HG03342 (cell line): ENCODE measurements around the gene GJA3.

Experiments
- ATAC-seq: cut with Tn5 transposase; IDR thresholded peaks from one replicate; pipeline ENCODE4 v1.9.1; 2021; ENCODE audit warnings: mild to moderate bottlenecking, moderate library complexity; ENCODE audit not compliant: unreplicated experiment

The GJA3 gene

GRCh38 chr13:20130652-20131051 is 30.2 kb downstream of the GJA3 start:
- no peak for ATAC-seq

GRCh38 chr13:20130012-20130411 is 30.8 kb downstream of the GJA3 start:
- ATAC-seq: no peak

- ATAC-seq: no peak
These were observed 31.8 kb downstream of the GJA3 start for GRCh38 chr13:20129076-20129475.

DNA sequence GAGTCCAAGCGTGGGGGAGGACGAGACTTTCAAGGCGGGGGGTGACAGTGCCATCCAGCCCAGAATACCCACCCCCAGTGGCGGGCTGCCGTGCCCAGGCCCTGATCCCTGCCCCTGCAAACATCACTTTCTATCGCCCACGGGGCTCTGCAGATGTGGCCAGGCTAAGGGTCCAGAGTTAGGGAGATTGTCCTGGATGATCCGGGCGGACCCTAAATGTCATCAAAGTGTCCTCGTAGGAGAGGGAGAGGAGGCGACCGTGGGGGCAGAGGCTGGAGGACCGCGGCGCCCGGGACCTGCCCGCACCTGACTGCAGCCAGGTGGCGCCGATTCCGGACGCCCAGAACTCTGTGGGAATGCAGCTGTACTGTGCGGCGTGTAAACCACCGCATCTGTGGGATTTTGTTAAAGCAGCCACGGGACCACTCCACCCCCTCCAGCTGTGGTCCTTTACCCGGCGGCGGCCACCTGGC is 32.4 kb downstream of the GJA3 start:
- no peak for ATAC-seq

- ATAC-seq: peak; percentile 51
These were observed 33.0 kb downstream of the GJA3 start for GRCh38 chr13:20127562-20128458.

GRCh38 chr13:20127262-20127561 is 33.6 kb downstream of the GJA3 start:
- ATAC-seq: no peak

GRCh38 chr13:20126541-20127261 is 34.2 kb downstream of the GJA3 start:
- ATAC-seq: no peak

DNA sequence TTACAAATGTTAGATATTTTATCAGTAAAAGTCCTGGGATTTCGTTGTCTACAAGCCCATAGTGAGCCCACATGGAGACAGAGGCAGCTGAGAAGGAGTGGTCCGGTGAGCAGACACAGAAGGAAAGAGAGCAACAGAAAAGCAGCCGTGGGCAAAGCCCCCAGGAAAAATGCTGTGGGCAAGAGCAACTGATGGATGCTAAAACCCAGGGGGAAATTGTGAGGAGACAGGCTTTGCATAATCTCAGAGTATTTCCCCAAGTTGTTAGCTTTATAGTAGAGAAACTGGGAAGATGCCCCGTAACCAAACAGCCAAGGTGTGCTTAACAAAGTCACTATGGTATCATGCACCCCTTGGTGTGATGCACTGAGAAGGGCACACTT is 35.1 kb downstream of the GJA3 start:
- ATAC-seq: no peak

GRCh38 chr13:20125129-20125782 is 35.6 kb downstream of the GJA3 start:
- no peak for ATAC-seq

DNA sequence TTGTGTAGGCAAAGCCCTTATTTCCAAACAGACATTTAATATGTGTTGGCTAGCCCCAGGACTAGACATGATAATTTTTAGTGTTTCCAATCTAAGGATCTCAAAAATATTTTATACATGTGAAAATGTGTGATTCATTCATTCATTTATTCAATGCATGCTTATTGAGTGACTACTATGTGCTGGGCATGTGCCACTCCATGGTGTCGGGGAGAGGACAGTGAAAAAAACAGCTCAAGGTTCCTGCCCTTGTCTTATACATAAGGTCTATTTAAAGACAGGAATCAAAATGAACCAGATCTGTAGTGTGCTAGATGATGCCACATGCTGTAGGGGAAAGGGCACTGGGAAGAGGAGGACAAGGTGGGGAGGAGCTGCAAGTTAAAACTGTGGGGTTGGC is 36.5 kb downstream of the GJA3 start:
- ATAC-seq: no peak

- ATAC-seq: no peak
These were observed 39.7 kb downstream of the GJA3 start for GRCh38 chr13:20121159-20121525.

GRCh38 chr13:20119960-20120359 is 40.9 kb downstream of the GJA3 start:
- no peak for ATAC-seq

DNA sequence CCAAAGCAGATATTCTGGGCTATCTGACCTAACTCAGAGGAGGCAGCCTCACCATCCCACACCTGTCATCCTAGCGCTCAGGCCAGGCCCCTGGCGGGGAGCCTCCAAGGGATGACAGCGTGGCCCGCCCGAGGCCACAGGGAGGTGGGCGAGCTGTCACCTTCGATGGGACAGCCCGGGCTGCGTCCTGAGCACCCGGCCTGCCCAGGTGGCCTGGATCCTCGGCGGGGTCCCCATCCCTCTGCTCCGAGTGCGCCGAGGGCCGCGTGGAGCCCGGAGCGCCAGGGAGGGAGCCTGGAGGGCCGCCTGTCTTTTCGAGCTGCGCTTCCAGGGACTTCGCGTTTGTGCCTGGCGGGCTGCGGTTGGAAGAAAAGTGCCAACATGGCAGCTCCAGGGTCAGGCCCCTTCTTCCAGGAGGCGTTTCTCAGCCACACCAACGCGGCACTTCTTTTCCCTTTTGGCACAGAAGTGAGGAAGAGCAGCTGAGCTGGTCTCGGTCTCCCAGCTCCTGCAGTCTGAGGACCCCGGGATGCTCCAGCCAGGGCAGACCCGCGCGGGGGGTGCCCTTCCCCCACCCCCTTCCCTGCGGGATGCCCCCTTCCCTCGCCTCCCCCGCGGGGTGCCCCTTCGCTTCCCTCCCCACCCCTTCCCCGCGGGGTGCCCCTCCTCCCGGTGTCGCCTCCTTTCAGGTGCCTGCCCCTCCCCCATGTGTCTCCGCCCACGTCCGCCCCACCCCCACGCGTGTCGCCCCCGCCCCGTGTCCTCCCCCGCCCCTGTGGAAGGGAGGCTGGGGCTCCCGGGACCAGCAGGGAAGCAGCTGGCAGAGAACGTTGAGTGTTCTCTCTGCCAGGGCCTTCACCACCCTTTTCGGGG is 42.3 kb downstream of the GJA3 start:
- ATAC-seq: peak; percentile 30

DNA sequence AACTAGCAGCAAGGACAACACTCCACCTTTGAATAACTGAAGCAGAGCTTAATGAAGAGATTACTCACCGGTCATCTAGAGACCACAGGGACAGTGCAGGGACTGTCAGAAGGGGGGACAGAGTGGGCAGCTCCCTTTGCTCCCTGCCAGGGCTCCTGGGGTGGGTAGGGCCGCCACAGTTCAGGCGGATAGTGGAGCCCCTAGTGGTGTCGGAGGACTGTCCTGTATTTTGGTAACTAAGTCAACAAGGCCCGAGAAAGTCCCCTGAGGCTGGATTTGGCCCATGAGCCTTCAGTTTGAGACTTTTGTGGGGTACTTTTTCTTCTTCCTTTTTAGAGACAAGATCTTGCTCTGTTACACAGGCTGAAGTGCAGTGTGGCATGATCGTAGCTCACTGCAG is 44.6 kb downstream of the GJA3 start:
- ATAC-seq: no peak

DNA sequence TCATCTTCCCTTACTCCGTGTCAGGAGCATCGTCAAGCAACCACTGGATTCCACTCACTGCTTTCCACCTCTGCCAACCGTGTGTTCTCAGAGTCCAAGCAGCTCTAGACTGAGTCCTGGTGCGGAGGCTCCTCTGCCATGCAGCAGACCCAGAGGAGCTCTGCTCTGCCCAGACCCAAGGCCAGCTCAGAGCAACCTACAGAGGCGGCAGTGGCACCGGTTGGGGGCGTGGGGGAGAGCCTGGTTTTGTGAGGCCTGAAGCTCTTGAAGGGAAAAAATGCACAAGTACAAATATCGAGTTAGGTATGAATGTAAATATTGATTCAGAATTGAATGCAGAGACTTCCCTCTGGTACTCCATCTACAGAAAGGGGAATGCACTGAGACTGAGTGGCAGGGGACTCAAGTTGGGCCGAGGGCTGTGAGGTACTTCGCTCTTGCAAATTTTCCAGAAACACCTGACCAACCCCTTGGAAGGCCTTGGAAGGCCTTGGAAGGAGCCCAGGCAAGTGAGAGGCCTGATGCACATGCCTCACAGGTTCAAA is 46.7 kb downstream of the GJA3 start:
- no peak for ATAC-seq

DNA sequence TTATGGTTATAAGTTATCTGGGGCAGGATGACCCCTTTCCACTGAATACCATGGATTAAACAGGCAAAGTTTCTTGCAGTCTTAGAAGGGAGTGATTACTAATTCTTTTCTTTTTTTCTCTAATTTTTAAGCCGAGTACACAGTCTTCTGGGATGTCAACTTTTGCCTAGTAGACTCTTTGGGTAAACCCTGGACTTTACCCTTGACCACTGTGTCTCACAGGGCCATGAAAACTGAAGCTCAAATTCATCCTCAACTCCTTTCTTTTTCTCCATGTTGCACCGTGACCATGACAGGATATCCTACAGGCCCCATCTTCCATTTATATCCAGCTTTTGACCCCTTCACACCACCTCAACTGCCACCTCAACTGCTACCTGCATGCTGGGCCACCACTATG is 51.8 kb downstream of the GJA3 start:
- ATAC-seq: no peak

- ATAC-seq: no peak
These were observed 54.1 kb downstream of the GJA3 start for GRCh38 chr13:20106742-20107141.

GRCh38 chr13:20105161-20105689 is 55.6 kb downstream of the GJA3 start:
- ATAC-seq: no peak

GRCh38 chr13:20102525-20103180 is 58.2 kb downstream of the GJA3 start:
- ATAC-seq: no peak
